Keratinocyte (primary cell): ENCODE results near the gene POR. TPM values are rescaled to one million over a fixed set of nuclear protein-coding genes. Genes with fewer than 3 reads are reported as not detected.
"Not testable (repeated sequence)": the region's sequence is repeated elsewhere in the genome, so short reads cannot be mapped to it uniquely, and the experiment has no call there.

Experiments used
- DNase-seq: peaks from one replicate; pipeline ENCODE4 v3.0.0-alpha.2; 2011; ENCODE audit warnings: low read depth, missing footprints, low spot score
- FAIRE-seq: peaks from 2 replicates; lab custom pipeline; 2011; peaks lifted over from hg19 to GRCh38; lab: Jason Lieb, UNC
- H2AFZ ChIP-seq: 2 replicates; pipeline ENCODE4 v1.6.0; 2012; ENCODE audit warnings: low read length, control low read depth, inconsistent platforms; ENCODE audit not compliant: control insufficient read depth
- H3K27ac ChIP-seq: 2 replicates; pipeline ENCODE4 v1.5.1; 2011; ENCODE audit warnings: low read length; ENCODE audit not compliant: control insufficient read depth, insufficient read depth
- H3K27me3 ChIP-seq: 3 replicates; pipeline ENCODE4 v1.6.0; 2011; ENCODE audit warnings: low read length; ENCODE audit not compliant: control insufficient read depth, insufficient read depth; ENCODE audit errors: extremely low read depth
- H3K36me3 ChIP-seq, 2 experiments: 2 replicates in 1 of 2; 3 replicates in 1 of 2; pipeline ENCODE4 v1.5.1; 2011; ENCODE audit warnings: low read length in 2 of 2, mild to moderate bottlenecking in 1 of 2; ENCODE audit not compliant: control insufficient read depth in 2 of 2, insufficient read depth in 2 of 2; ENCODE audit errors: extremely low read depth in 1 of 2
- H3K4me1 ChIP-seq: 3 replicates; pipeline ENCODE4 v1.5.1; 2011; ENCODE audit warnings: low read length; ENCODE audit not compliant: control insufficient read depth, insufficient read depth; ENCODE audit errors: extremely low read depth
- H3K4me2 ChIP-seq: 3 replicates; pipeline ENCODE4 v1.6.0; 2011; ENCODE audit warnings: low read depth, low read length; ENCODE audit not compliant: control insufficient read depth, insufficient read depth; ENCODE audit errors: extremely low read depth
- H3K4me3 ChIP-seq, 3 experiments: fragments of 200-600 bp in 1 of 3; sonication (generic) in 1 of 3; 2 replicates in 2 of 3; 3 replicates in 1 of 3; pipeline ENCODE4 v1.5.1; 2011 to 2016; ENCODE audit warnings: low read length in 3 of 3, mild to moderate bottlenecking in 3 of 3, control low read depth in 2 of 3, inconsistent platforms in 1 of 3, low read depth in 1 of 3, mixed read lengths in 1 of 3, mixed run types in 1 of 3, moderate library complexity in 1 of 3; ENCODE audit not compliant: control insufficient read depth in 2 of 3, insufficient read depth in 2 of 3; ENCODE audit errors: extremely low read depth in 1 of 3
- H3K79me2 ChIP-seq: 2 replicates; pipeline ENCODE4 v1.6.0; 2012; ENCODE audit warnings: low read length; ENCODE audit not compliant: control insufficient read depth, insufficient read depth
- H3K9ac ChIP-seq: 3 replicates; pipeline ENCODE4 v1.6.0; 2011; ENCODE audit warnings: low read length; ENCODE audit not compliant: control insufficient read depth, insufficient read depth; ENCODE audit errors: extremely low read depth
- H3K9me1 ChIP-seq: 3 replicates; pipeline ENCODE4 v1.6.0; 2011; ENCODE audit warnings: low read length; ENCODE audit not compliant: control insufficient read depth, insufficient read depth; ENCODE audit errors: extremely low read depth
- H3K9me3 ChIP-seq: 2 replicates; pipeline ENCODE4 v1.5.1; 2012; ENCODE audit warnings: low read depth, low read length; ENCODE audit not compliant: control insufficient read depth
- H4K20me1 ChIP-seq: 3 replicates; pipeline ENCODE4 v1.6.0; 2011; ENCODE audit warnings: low read length; ENCODE audit not compliant: control insufficient read depth, insufficient read depth; ENCODE audit errors: extremely low read depth
- EZH2 ChIP-seq: IDR thresholded peaks from one replicate; pipeline ENCODE4 v1.6.1; 2012; ENCODE audit warnings: inconsistent platforms, mild to moderate bottlenecking, low read length, moderate library complexity
- dilution Hi-C: fragments of 300-500 bp; cut with MboI; formaldehyde crosslinking; loops from one replicate; pipeline ENCODE4 v1.7.0; 2020; ENCODE audit warnings: low sequenced_read_pairs; ENCODE audit not compliant: extremely low pct_ligation_motif_present
- polyA plus RNA-seq, 5 experiments: library from polyadenylated mRNA; depleted of rRNA in 3 of 5; stranded (reverse) in 3 of 5; stranded (forward) in 1 of 5; unstranded in 1 of 5; fragments of >200 nt; gene quantifications; 1 replicate in 1 of 5; 2 replicates in 3 of 5; 3 replicates in 1 of 5; pipeline versions ENCODE4 v1.2.1 to v1.2.3, GENCODE V29; 2011 to 2012; ENCODE audit warnings: missing spikeins in 2 of 5, low read depth in 1 of 5, low replicate concordance in 1 of 5
- TF ChIP-seq, protein P1 (sequence below), 3 experiments: IDR thresholded peaks in 1 of 3; conservative IDR thresholded peaks in 1 of 3; optimal IDR thresholded peaks in 1 of 3; 2 replicates in 2 of 3; 3 replicates in 1 of 3; pipeline versions ENCODE3 to v1.5.1; 2011; ENCODE audit warnings: low read length in 3 of 3, mild to moderate bottlenecking in 3 of 3, moderate library complexity in 2 of 3, control low read depth in 1 of 3, inconsistent platforms in 1 of 3; ENCODE audit not compliant: insufficient read depth in 2 of 3; ENCODE audit errors: extremely low read depth in 1 of 3

The POR gene
- polyA plus RNA-seq, 1 donor (not counting 4 experiments of a cell fraction or from before 2014, with no cell fraction given) = 28.6 TPM

DNA sequence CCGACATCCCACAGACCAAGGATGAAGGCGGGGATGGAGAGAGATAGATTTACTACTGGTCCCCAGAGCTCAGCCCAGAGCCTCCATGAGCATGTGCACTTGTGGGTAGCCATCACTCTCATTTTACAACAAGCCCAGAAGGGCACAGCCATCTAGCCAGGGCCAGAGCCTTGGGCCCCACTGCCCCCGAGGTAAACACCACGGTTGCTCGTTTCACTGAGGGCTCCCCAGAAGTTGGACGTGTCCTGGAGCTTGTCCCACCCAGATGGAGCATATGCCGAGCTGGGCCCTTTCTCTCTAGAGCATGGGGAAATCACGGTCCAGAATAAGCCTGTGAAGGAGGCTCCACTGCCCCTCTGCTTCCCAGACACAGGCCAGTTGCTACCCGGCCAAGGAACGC, 88.4 kb downstream of the POR start:
- no peaks in the 10 kb centered on the region for H3K4me1 ChIP-seq
- peaks cover 23 to 28% of the 10 kb centered on the region in 2 experiments for H3K36me3 ChIP-seq
- FAIRE-seq (no peak), DNase-seq (no peak)
- H4K20me1 ChIP-seq = no peaks in the 10 kb centered on the region
- no peak overlapping the region for H3K4me2 ChIP-seq
- no peak overlapping the region for H3K4me3 ChIP-seq
- no peak overlapping the region for H3K9ac ChIP-seq
- dilution Hi-C loops = no loop called here
- TF ChIP-seq EZH2 = no peak
- no peaks in the 10 kb centered on the region for H3K9me3 ChIP-seq
- H3K79me2 ChIP-seq = no peaks in the 10 kb centered on the region
- H3K27me3 ChIP-seq = no peaks in the 10 kb centered on the region
- no peak overlapping the region for H3K27ac ChIP-seq
- H2AFZ ChIP-seq = no peak overlapping the region
- no peaks in the 10 kb centered on the region for H3K9me1 ChIP-seq

DNA sequence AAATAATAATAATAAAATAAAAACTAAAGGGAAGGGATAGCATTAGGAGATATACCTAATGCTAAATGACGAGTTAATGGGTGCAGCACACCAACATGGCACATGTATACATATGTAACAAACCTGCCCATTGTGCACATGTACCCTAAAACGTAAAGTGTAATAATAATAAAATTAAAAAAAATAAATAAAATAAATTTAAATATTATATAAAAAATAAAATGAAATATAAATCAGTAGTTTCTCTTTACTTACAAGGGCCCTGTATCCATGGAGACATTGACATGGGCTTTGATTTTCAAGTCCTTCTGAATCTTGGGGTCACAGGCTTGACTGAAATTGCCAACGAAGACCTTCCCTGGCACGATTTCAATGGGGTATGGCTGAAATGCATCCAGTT, 90.0 kb downstream of the POR start:
- H4K20me1 ChIP-seq, DNase-seq, H3K79me2 ChIP-seq, H3K4me2 ChIP-seq, H3K9me1 ChIP-seq, H3K27me3 ChIP-seq, H3K27ac ChIP-seq, FAIRE-seq, H3K4me1 ChIP-seq, dilution Hi-C loops, H3K4me3 ChIP-seq, H3K9ac ChIP-seq, H2AFZ ChIP-seq, H3K9me3 ChIP-seq: not testable (repeated sequence)
- H3K36me3 ChIP-seq = peaks cover 23 to 30% of the 10 kb centered on the region in 2 experiments

DNA sequence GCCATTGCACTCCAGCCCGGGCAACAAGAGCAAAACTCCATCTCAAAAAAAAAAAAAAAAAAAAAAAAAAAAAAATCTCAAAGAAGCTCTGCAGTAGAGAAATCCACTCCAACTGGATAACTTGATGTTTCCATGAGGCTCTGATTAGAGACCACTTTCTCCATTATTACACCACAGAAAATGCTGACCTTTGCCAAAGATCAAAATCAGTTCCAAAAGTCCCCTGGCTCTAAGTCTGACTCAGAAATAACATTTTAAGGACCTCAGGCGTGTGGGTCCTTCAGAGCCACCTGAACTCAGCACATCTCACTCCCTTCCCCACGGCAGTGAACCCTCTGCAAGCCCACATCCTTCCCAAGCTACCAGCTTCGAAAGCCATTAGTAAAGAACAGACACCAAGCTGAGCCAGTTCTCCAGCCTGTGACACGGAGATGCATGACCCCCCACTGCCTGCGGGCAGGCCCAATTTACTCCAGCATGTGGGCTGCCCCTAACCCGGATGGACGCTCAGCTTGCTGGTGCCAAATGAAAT, 93.3 kb downstream of the POR start:
- Histone ChIP-seq H3K27ac (no peak overlapping the region), H3K79me2 (no peaks in the 10 kb centered on the region), H3K9me3 (no peaks in the 10 kb centered on the region), H3K4me2 (no peak overlapping the region), H2AFZ (no peak overlapping the region), H3K9ac (no peak overlapping the region), H3K9me1 (no peaks in the 10 kb centered on the region), H3K4me1 (no peaks in the 10 kb centered on the region), H3K4me3 (no peak overlapping the region), H4K20me1 (no peaks in the 10 kb centered on the region), H3K27me3 (no peaks in the 10 kb centered on the region), H3K36me3 (peaks cover 15 to 16% of the 10 kb centered on the region in 2 experiments)
- dilution Hi-C loops = no loop called here
- TF ChIP-seq EZH2 = no peak
- TF ChIP-seq, protein P1, sequence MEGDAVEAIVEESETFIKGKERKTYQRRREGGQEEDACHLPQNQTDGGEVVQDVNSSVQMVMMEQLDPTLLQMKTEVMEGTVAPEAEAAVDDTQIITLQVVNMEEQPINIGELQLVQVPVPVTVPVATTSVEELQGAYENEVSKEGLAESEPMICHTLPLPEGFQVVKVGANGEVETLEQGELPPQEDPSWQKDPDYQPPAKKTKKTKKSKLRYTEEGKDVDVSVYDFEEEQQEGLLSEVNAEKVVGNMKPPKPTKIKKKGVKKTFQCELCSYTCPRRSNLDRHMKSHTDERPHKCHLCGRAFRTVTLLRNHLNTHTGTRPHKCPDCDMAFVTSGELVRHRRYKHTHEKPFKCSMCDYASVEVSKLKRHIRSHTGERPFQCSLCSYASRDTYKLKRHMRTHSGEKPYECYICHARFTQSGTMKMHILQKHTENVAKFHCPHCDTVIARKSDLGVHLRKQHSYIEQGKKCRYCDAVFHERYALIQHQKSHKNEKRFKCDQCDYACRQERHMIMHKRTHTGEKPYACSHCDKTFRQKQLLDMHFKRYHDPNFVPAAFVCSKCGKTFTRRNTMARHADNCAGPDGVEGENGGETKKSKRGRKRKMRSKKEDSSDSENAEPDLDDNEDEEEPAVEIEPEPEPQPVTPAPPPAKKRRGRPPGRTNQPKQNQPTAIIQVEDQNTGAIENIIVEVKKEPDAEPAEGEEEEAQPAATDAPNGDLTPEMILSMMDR (optimal IDR thresholded peaks at IDR 0.05 in 1 of 3, IDR thresholded peaks at IDR 0.05 in 1 of 3, conservative IDR thresholded peaks at IDR 0.05 in 1 of 3; ENCODE audit: extremely low read depth in 1 of 3, insufficient read depth in 2 of 3, low read length in 3 of 3) = no peak
- no peak for FAIRE-seq
- DNase-seq = no peak
